ENCODE results near the gene UMODL1. TPM values are rescaled to one million over a fixed set of nuclear protein-coding genes. Genes with fewer than 3 reads are reported as not detected.
A peak's percentile ranks its signal among the peaks of the same experiment; 100 is the strongest.
"Not testable (repeated sequence)": the region's sequence is repeated elsewhere in the genome, so short reads cannot be mapped to it uniquely, and the experiment has no call there.

Gene UMODL1
- total and polyA plus RNA-seq, 9 donors: 0.03 to 0.20 (median 0.04) TPM; not detected in 6

DNA sequence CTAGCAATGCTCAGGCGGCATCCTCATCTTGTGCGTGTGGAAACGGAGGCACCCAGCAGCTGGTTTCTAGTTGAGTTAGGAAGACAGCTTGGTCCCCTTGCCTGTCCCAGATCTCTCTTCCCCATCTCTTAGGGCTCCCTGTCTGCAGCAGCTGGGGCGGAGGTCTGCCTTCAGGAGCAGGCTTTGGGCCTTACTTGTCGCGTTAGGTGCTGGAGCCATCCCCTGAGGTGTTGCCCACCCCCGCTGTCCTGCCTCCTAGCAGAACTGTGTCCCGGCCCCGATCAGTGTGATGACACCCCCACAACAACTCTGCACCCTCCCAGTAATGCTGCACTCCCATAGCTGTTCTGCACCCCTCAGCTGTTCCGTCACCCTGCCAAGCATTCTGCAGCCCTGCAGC is 40.7 kb downstream of the UMODL1 start:
- 79% methylated on average over 7 of the region's 10 CpGs for WGBS (ENCODE audit: insufficient coverage)
- no peak for DNase-seq
- H3K4me1 ChIP-seq (ENCODE audit: control insufficient read depth, insufficient read depth, low read length): peaks cover 49% of the 10 kb centered on the region
- no peak overlapping the region for H3K4me3 ChIP-seq (ENCODE audit: low read length)
- H3K27me3 ChIP-seq (ENCODE audit: control insufficient read depth, insufficient read depth, low read length): peaks cover 11% of the 10 kb centered on the region
- no peaks in the 10 kb centered on the region for H3K9me3 ChIP-seq (replicated peaks; ENCODE audit: control insufficient read depth, low read depth, low read length)
- no peak overlapping the region for H3K27ac ChIP-seq (ENCODE audit: low read length)
- H3K36me3 ChIP-seq (ENCODE audit: control insufficient read depth, insufficient read depth, low read length): no peaks in the 10 kb centered on the region

DNA sequence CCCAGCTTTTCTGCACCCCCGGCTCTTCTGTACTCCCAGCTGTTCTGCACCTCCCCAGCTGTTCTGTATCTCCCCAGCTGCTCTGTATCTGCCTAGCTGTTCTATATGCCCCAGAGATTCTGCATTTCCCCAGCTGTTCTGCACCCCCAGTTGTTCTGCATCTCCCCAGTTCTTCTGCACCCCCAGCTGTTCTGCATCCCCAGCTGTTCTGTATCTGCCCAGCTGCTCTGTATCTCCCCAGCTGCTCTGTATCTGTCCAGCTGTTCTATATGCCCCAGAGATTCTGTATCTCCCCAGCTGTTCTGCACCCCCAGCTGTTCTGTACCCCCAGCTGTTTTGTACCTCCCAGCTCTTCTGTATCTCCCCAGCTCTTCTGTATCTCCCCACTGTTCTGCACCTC is 41.1 kb downstream of the UMODL1 start:
- WGBS (ENCODE audit: insufficient coverage): 56% methylated on average over 1 of the region's 1 CpG
- peaks cover 9% of the 10 kb centered on the region for H3K27me3 ChIP-seq (ENCODE audit: control insufficient read depth, insufficient read depth, low read length)
- peak; percentile 41 for DNase-seq

DNA sequence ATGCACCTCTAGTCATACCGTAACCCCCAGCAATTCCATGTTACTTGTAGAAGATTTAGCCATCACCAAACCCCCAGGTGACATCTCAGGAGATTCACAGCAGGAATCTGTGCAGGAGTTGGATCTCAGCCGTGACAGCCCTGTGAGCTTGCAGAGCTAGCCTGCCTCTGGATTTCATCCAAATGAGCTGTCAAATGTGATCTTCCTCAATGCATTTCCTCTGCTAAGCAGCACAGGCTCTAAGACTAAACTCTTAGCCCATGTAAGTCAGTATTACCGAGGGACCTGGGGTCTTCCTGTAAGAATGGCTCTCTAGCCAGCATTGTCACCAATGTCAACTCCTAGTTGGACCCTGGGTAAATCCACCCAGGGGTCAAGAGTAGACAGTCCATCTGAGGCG is 41.7 kb downstream of the UMODL1 start:
- DNase-seq: peak; percentile 73
- Histone ChIP-seq H3K9me3 (replicated peaks; ENCODE audit: control insufficient read depth, low read depth, low read length) (no peaks in the 10 kb centered on the region), H3K36me3 (ENCODE audit: control insufficient read depth, insufficient read depth, low read length) (no peaks in the 10 kb centered on the region), H3K27ac (ENCODE audit: low read length) (no peak overlapping the region), H3K4me1 (ENCODE audit: control insufficient read depth, insufficient read depth, low read length) (peaks cover 46% of the 10 kb centered on the region), H3K4me3 (ENCODE audit: low read length) (no peak overlapping the region), H3K27me3 (ENCODE audit: control insufficient read depth, insufficient read depth, low read length) (peaks cover 8% of the 10 kb centered on the region)
- WGBS (ENCODE audit: insufficient coverage): 30% methylated on average over 3 of the region's 4 CpGs

More for the DNA sequence above, 41.1 kb downstream of the UMODL1 start:
- no peak overlapping the region for H3K27ac ChIP-seq (ENCODE audit: low read length)
- no peak overlapping the region for H3K4me3 ChIP-seq (ENCODE audit: low read length)
- no peaks in the 10 kb centered on the region for H3K36me3 ChIP-seq (ENCODE audit: control insufficient read depth, insufficient read depth, low read length)
- H3K4me1 ChIP-seq (ENCODE audit: control insufficient read depth, insufficient read depth, low read length): peaks cover 51% of the 10 kb centered on the region
- no peaks in the 10 kb centered on the region for H3K9me3 ChIP-seq (replicated peaks; ENCODE audit: control insufficient read depth, low read depth, low read length)

DNA sequence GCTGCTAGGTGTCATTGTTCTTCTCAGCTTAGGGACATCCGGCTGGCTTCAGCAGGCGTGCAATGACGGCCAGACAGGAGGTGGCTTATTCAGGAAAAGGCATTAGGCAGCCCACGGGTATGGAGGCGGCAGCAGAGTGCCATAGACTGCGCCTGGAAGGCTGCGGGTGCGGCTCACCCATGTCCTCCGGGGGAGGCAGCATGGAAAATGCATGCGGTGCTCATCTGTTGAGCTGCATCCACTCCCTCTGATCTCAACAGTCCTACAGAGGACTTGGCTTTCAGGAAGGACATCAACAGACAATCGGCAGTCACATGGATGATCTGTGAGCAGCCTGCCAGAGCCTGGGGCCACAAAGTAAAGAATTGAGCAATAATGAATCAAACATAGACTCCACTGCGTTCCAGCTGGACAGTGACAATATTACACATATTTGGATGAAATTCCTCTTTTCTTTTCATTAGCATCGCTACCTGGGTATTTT is 42.9 kb downstream of the UMODL1 start:
- H3K27me3 ChIP-seq (ENCODE audit: control insufficient read depth, insufficient read depth, low read length): peaks cover 17% of the 10 kb centered on the region
- peaks cover 45% of the 10 kb centered on the region for H3K4me1 ChIP-seq (ENCODE audit: control insufficient read depth, insufficient read depth, low read length)
- DNase-seq: peak; percentile 75
- H3K27ac ChIP-seq (ENCODE audit: low read length): no peak overlapping the region
- no peak overlapping the region for H3K4me3 ChIP-seq (ENCODE audit: low read length)
- 49% methylated on average over 10 of the region's 13 CpGs for WGBS (ENCODE audit: insufficient coverage)
- no peaks in the 10 kb centered on the region for H3K36me3 ChIP-seq (ENCODE audit: control insufficient read depth, insufficient read depth, low read length)
- no peaks in the 10 kb centered on the region for H3K9me3 ChIP-seq (replicated peaks; ENCODE audit: control insufficient read depth, low read depth, low read length)

DNA sequence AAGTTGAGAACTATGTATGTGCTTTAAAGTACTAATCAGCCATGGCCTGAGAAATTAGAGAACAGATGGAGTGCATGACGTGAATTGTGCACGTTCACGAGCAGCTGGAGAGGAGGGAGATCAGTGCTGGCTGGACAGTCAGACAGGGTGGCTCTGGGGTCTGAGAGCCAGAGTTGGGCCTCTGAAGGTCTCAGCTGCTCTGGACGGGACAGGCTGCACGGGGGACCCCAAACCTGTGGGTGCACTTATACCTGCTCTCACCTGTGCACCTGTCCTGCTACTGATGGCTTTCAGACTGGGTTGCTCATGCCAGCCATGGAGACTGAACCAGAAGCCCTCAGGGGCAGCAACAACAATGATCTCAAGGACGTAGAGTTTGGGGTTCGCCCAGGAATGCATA is 43.5 kb downstream of the UMODL1 start:
- WGBS (ENCODE audit: insufficient coverage): 66% methylated on average over 7 of the region's 7 CpGs
- Histone ChIP-seq H3K4me3 (ENCODE audit: low read length) (no peak overlapping the region), H3K36me3 (ENCODE audit: control insufficient read depth, insufficient read depth, low read length) (no peaks in the 10 kb centered on the region), H3K9me3 (replicated peaks; ENCODE audit: control insufficient read depth, low read depth, low read length) (no peaks in the 10 kb centered on the region), H3K4me1 (ENCODE audit: control insufficient read depth, insufficient read depth, low read length) (peaks cover 46% of the 10 kb centered on the region), H3K27ac (ENCODE audit: low read length) (no peak overlapping the region), H3K27me3 (ENCODE audit: control insufficient read depth, insufficient read depth, low read length) (peaks cover 20% of the 10 kb centered on the region)
- no peak for DNase-seq

DNA sequence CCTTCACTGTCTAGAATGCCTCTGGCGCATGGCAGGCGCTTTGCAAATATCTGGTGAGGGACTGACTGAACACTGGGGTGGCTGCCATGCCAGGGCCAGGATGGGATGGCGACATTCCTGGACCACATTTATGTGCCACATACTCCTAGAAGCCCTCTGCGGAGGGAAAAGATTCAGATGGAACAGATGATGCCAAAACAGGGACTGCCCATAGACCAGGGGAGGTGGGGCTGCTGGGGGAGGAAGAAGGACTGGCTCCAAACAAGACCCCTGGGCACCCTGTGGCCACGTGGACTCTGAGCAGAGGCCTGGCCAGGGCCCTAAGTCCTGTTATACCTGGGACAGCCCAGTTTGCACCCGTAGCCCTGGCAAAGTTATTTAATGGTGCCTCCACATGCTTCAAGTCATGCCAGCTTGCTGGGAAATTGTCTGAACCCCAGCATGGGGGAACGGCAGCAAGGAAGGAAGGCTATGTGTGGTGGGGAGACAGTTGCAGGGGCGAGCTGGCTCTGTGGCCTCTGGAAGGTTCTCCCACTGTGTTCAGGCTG is 44.1 kb downstream of the UMODL1 start:
- 90% methylated on average over 5 of the region's 8 CpGs for WGBS (ENCODE audit: insufficient coverage)
- DNase-seq: no peak
- Histone ChIP-seq H3K27ac (ENCODE audit: low read length) (no peak overlapping the region), H3K9me3 (replicated peaks; ENCODE audit: control insufficient read depth, low read depth, low read length) (no peaks in the 10 kb centered on the region), H3K4me3 (ENCODE audit: low read length) (no peak overlapping the region), H3K4me1 (ENCODE audit: control insufficient read depth, insufficient read depth, low read length) (peaks cover 46% of the 10 kb centered on the region), H3K27me3 (ENCODE audit: control insufficient read depth, insufficient read depth, low read length) (peaks cover 20% of the 10 kb centered on the region), H3K36me3 (ENCODE audit: control insufficient read depth, insufficient read depth, low read length) (no peaks in the 10 kb centered on the region)

DNA sequence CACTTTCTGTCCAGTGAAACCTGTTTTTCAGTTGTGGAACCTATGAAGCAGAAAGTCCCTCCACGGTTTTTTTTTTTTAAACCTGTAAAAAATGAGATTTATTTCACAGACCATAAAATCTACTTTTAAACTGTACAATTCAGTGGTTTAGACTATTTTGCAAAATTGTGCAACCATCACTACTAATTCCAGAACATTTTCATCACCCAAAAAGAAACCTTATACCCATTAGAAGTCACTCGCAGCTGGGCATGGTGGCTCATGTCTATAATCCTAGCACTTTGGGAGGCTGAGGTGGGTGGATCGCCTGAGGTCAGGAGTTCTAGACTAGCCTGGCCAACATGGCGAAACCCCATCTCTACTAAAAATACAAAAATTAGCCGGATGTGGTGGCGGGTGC is 45.4 kb downstream of the UMODL1 start:
- H3K27ac ChIP-seq (ENCODE audit: low read length); H3K9me3 ChIP-seq (replicated peaks; ENCODE audit: control insufficient read depth, low read depth, low read length); DNase-seq; H3K4me3 ChIP-seq (ENCODE audit: low read length); H3K36me3 ChIP-seq (ENCODE audit: control insufficient read depth, insufficient read depth, low read length): not testable (repeated sequence)
- Histone ChIP-seq H3K4me1 (ENCODE audit: control insufficient read depth, insufficient read depth, low read length) (peaks cover 46% of the 10 kb centered on the region), H3K27me3 (ENCODE audit: control insufficient read depth, insufficient read depth, low read length) (peaks cover 29% of the 10 kb centered on the region)
- 94% methylated on average over 3 of the region's 6 CpGs for WGBS (ENCODE audit: insufficient coverage)

DNA sequence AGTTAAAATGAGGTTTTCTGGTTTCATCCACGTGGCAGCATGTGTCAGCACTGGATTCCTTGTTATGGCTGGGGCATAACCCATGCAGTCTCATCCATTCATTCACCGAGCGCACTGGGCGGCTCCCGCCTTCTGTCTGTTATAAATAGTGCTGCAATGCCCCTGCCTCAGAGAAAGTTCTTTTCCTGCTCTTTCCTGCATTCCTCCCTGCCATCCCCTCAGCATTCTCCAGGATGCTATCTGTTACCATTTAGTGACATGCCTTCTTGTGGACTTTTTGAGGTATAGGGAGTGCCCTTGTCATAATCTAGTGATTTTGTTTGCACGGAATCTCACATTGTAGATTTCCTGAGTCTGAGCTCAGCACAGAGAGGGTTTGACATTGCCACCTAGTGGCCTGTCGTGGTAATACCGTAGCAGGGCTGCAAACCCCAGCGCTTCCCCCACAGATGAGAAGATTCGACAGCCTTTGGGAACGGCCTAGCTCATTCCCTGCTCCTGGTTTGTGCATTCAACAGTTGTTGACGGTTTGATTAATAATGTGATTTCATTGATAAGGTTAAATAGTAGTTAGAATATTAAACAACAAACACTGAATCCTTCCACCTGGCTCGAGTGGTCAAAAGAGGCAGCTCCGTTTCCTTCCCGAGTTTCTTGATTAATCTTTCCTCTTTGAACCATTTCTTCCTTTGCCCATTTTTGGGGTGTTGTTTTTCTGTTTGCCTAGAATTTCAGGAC is 46.3 kb downstream of the UMODL1 start:
- H3K4me1 ChIP-seq (ENCODE audit: control insufficient read depth, insufficient read depth, low read length): peaks cover 38% of the 10 kb centered on the region
- no peaks in the 10 kb centered on the region for H3K36me3 ChIP-seq (ENCODE audit: control insufficient read depth, insufficient read depth, low read length)
- no peak overlapping the region for H3K4me3 ChIP-seq (ENCODE audit: low read length)
- H3K9me3 ChIP-seq (replicated peaks; ENCODE audit: control insufficient read depth, low read depth, low read length): no peaks in the 10 kb centered on the region
- H3K27ac ChIP-seq (ENCODE audit: low read length): no peak overlapping the region
- peaks cover 32% of the 10 kb centered on the region for H3K27me3 ChIP-seq (ENCODE audit: control insufficient read depth, insufficient read depth, low read length)
- WGBS (ENCODE audit: insufficient coverage): 28% methylated on average over 5 of the region's 15 CpGs
- DNase-seq: peak; percentile 84

DNA sequence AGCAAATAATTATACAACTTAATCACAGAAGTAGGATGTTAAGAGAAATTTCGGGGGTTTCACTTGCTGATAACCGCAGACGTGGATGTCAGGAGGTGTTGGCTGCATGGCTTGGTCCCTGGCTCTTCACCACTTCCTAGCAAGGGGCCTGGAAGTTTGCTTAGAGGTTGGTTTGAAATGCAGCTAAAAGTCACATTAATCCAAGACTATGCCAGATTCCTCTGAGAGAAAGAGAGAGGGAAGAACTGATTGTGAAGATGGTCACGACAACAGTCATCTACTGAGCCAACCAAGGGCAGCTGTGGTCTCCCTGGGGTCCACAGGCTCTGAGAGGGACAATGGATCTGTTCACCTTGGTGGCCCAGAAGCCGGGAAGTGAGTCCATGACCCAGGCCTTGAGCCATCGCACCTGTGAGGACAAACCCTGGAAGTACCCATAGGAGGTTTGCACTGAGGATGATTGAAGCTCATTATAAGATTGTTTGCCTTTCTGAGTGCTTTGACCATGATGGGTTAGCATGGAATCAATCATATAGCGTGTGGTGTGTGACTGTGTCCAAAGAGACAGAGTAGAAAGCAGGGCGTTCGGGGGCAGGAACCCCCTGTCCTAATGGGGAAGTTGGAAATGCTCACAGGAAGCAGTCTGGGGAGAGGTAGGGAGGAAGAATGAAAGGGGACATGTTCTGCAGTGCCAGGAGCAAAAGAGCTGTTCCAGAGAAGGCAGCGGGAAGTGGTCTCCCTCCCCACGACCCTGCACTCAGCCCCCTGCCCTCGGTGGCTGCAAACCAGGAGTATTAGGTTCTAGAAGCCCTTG is 47.1 kb downstream of the UMODL1 start:
- WGBS (ENCODE audit: insufficient coverage): 62% methylated on average over 6 of the region's 12 CpGs
- peaks cover 30% of the 10 kb centered on the region for H3K4me1 ChIP-seq (ENCODE audit: control insufficient read depth, insufficient read depth, low read length)
- DNase-seq: no peak

DNA sequence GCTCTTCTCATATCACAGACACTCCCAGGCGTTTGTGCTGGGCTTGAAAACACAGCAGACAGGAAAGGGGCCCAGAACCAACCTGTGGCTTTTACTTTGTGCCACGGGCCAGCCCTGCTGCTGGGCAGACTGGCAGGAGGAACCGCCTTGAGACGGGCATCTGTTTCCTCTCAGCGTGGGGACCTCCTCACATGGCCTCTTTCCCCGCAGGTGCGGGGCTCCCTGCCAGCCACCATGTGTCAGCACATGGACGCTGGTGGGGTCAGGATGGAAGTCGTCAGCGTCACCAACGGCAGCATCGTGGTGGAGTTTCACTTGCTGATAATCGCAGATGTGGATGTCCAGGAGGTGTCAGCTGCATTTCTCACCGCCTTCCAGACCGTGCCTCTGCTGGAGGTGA is 47.8 kb downstream of the UMODL1 start:
- Histone ChIP-seq H3K9me3 (replicated peaks; ENCODE audit: control insufficient read depth, low read depth, low read length) (no peaks in the 10 kb centered on the region), H3K36me3 (ENCODE audit: control insufficient read depth, insufficient read depth, low read length) (no peaks in the 10 kb centered on the region), H3K4me1 (ENCODE audit: control insufficient read depth, insufficient read depth, low read length) (peaks cover 23% of the 10 kb centered on the region), H3K27me3 (ENCODE audit: control insufficient read depth, insufficient read depth, low read length) (peaks cover 32% of the 10 kb centered on the region), H3K4me3 (ENCODE audit: low read length) (no peak overlapping the region), H3K27ac (ENCODE audit: low read length) (no peak overlapping the region)
- peak; percentile 29 for DNase-seq
- WGBS (ENCODE audit: insufficient coverage): 35% methylated on average over 15 of the region's 15 CpGs

More for the DNA sequence above, 47.1 kb downstream of the UMODL1 start:
- Histone ChIP-seq H3K9me3 (replicated peaks; ENCODE audit: control insufficient read depth, low read depth, low read length) (no peaks in the 10 kb centered on the region), H3K36me3 (ENCODE audit: control insufficient read depth, insufficient read depth, low read length) (no peaks in the 10 kb centered on the region), H3K27ac (ENCODE audit: low read length) (no peak overlapping the region), H3K27me3 (ENCODE audit: control insufficient read depth, insufficient read depth, low read length) (peaks cover 32% of the 10 kb centered on the region), H3K4me3 (ENCODE audit: low read length) (no peak overlapping the region)

Measured in muscle of leg (tissue), 11 donors.